AG09309 (cell line): ENCODE results near the gene MGAT4A.
A peak's percentile ranks its signal among the peaks of the same experiment; 100 is the strongest.

Experiments
- DNase-seq: peaks from one replicate; pipeline ENCODE4 v3.0.0-alpha.2; 2010; ENCODE audit warnings: low read depth
- H3K4me3 ChIP-seq: 2 replicates; pipeline ENCODE4 v1.5.1; 2011; ENCODE audit warnings: mild to moderate bottlenecking, low read depth, low read length, moderate library complexity; ENCODE audit not compliant: control insufficient read depth
- TF ChIP-seq, protein P1 (sequence below): IDR thresholded peaks from 2 replicates; pipeline ENCODE4 v1.5.1; 2011; ENCODE audit warnings: mild to moderate bottlenecking, low read depth, low read length, inconsistent platforms; ENCODE audit not compliant: insufficient read depth, control insufficient read depth; ENCODE audit errors: missing control alignments

Gene MGAT4A

GRCh38 chr2:98617149-98617548 lies 113.8 kb downstream of the MGAT4A start:
- TF ChIP-seq, protein P1, sequence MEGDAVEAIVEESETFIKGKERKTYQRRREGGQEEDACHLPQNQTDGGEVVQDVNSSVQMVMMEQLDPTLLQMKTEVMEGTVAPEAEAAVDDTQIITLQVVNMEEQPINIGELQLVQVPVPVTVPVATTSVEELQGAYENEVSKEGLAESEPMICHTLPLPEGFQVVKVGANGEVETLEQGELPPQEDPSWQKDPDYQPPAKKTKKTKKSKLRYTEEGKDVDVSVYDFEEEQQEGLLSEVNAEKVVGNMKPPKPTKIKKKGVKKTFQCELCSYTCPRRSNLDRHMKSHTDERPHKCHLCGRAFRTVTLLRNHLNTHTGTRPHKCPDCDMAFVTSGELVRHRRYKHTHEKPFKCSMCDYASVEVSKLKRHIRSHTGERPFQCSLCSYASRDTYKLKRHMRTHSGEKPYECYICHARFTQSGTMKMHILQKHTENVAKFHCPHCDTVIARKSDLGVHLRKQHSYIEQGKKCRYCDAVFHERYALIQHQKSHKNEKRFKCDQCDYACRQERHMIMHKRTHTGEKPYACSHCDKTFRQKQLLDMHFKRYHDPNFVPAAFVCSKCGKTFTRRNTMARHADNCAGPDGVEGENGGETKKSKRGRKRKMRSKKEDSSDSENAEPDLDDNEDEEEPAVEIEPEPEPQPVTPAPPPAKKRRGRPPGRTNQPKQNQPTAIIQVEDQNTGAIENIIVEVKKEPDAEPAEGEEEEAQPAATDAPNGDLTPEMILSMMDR, result no peak
- DNase-seq, result no peak
- no peak overlapping the region for H3K4me3 ChIP-seq

DNA sequence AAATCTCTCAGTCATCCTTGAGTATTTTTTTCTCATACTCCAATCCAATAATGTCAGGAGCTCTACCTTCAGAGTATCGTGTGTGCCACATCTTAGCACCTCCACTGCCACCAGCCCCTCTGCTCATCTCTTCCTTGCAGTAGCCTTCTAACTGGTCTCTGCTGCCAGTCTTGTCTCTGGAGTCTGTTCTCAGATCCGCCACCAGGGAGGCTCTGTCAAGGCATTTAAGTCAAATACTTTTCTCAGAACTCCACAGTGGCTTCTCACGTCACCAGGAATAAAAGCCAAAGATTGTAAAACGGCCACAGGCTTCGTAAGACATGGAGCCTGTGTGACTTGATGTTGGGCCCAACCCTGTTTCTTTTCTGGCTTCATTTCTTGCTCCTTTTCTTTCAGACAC lies 115.5 kb downstream of the MGAT4A start:
- DNase-seq, result no peak
- H3K4me3 ChIP-seq, result no peak overlapping the region
- TF ChIP-seq, protein P1, result no peak

DNA sequence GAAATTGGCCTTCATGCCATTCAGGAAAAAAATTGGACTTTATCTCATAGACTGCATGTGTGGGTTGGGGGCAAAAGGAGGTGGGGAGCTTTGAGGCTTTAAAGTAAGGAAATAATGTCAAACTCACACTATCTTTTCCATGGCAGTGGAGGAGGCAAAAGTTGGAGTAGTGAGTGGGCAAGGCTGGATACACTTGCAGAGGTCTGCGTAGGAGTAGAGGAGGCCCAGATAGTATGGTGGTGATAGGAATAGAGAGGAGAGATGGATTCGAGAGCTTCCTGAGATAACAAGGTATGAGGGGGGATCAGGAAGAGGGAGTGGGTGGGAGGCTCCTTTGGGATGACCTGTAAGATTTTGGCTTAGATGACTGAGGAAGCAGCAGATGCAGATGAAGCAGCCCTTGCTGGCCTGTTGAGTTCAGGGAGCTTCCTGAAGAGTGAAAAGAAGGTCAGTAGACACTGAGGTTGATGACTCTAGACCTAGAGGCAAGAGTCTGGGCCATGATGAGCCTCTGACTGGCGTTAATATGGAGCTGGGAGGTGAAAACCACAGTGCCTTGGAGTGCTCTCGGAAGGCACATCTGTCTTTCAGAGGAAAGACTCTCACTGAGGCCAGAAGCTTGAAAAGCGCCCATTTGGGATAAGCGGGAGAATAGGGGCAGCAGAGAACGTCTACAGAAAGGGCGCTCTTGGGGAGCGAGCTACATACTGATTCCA lies 116.8 kb downstream of the MGAT4A start:
- H3K4me3 ChIP-seq, result no peak overlapping the region
- no peak for DNase-seq
- TF ChIP-seq, protein P1, result no peak

- H3K4me3 ChIP-seq, result peak overlapping the region; percentile 96
- TF ChIP-seq, protein P1, result no peak
- DNase-seq, result no peak
Observed at GRCh38 chr2:98608962-98609604, 121.8 kb downstream of the MGAT4A start.

DNA sequence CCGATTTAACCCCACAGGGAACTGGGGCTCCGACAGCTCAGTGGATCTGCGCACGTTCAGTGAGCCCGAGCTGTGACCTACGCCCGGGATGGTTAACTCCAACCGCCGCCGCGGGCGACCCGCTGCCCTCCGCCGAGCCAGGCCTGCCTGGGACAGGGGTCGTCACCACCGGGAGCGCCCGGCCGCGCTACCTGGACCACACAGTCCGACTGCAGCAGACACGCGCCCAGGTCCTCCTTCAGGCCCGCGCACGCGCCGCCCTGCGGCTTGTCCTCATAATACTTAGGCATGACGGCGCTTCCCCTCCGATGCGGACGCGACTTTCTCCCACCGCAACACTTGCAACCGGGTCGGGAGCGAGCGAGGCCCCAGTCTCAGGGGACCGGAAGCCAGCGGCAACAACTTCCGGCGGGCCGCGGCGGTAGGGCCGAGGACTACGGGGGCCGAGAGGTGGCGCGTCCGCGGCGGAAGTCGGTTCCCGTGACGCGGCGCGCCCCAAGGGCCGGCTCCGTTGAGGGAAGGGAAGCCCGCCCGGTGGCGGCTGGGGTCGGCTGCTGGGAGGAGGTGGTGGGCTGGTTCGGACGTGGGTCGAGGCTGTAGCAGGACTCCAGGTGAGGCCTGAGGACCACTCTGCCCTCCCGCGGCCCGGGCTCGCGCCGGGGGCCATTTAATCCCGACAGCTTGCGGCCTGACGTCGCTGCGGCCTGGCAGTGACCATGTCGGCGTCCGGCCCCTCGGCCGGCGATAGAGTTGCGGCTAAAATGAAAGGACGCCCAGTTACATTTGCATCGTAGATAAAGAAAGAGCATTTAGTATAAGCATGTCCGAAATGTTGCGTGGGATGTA lies 122.6 kb downstream of the MGAT4A start, which contains the start of the genes COA5 and UNC50:
Gene COA5 (minus strand): TSS at position 397 of the 846 bp plus-strand sequence. CDS start 107 bp downstream, at position 290.
Gene UNC50 (plus strand): TSS at position 474 of the 846 bp plus-strand sequence. CDS start 1,171 bp downstream, outside the sequence.
- peak within 1 kb of the TSS; percentile 96 for H3K4me3 ChIP-seq
- peak; percentile 48 for DNase-seq
- TF ChIP-seq, protein P1, result peak; percentile 0

DNA sequence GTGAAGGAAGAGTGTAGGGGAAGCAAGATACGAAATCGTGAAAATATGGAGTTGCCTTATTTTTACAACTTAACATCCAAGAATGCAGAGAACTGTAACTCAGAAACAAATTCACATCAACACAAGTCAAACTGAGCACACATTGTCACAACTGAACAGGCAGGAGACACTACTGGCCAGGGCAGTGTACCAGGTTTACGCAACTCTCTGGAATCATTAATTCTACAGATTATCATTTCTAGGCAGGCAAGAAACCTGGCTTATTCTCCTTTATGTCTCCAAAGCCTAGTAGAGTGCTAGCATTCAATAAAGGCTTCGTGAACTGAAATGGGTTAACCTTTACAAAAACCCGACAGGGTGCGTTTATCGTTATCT lies 123.2 kb downstream of the MGAT4A start:
- TF ChIP-seq, protein P1, result no peak
- H3K4me3 ChIP-seq, result peak overlapping the region; percentile 96
- DNase-seq, result no peak
